ENCODE results near the gene M1AP.

Gene M1AP

DNA sequence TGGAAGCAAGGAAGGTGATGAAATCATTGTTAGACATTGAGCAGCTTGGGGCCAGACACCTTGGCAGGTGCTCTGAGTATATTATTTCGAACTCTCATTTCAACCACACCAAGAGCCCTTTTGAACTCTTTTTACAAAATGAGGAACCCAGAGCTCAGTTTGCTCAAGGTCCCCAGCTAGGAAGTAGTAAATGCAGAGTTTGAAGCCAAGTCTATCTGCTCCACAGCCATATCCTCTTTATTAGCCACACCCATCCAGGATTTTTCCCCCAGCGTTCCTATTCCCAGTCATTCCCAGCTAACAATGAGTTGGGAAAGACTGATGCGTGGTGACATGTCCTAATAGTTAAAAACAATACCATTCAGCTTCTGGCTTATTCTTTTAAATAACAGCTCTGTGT is 46.2 kb upstream of the M1AP start:
- Histone ChIP-seq H3K4me3 (ENCODE audit: low read length) (no peak overlapping the region), H3K79me2 (ENCODE audit: control insufficient read depth, low read length) (no peaks in the 10 kb centered on the region), H3K4me1 (ENCODE audit: control insufficient read depth, low read length) (no peaks in the 10 kb centered on the region), H3K9me2 (replicated peaks; ENCODE audit: control insufficient read depth, low read length) (no peaks in the 10 kb centered on the region), H3K27me3 (ENCODE audit: control insufficient read depth, low read length) (peaks cover 41% of the 10 kb centered on the region), H3K27ac (ENCODE audit: low read depth, low read length) (no peak overlapping the region), H3K36me3 (ENCODE audit: control insufficient read depth, low read length) (no peaks in the 10 kb centered on the region), H3K4me2 (ENCODE audit: low read length) (no peak overlapping the region), H3K9me3 (ENCODE audit: control insufficient read depth, insufficient read depth, low read length) (no peaks in the 10 kb centered on the region), H3F3A (ENCODE audit: control insufficient read depth, insufficient read depth) (no peaks in the 10 kb centered on the region), H4K20me1 (ENCODE audit: control insufficient read depth, insufficient read depth, low read depth, low read length) (no peaks in the 10 kb centered on the region)
- TF ChIP-seq EZH2phosphoT487 (IDR thresholded peaks at IDR 0.05; ENCODE audit: borderline replicate concordance, low read length) (no peak), CTCF (IDR thresholded peaks at IDR 0.05; ENCODE audit: low read depth, low read length, poor library complexity, severe bottlenecking) (no peak)

DNA sequence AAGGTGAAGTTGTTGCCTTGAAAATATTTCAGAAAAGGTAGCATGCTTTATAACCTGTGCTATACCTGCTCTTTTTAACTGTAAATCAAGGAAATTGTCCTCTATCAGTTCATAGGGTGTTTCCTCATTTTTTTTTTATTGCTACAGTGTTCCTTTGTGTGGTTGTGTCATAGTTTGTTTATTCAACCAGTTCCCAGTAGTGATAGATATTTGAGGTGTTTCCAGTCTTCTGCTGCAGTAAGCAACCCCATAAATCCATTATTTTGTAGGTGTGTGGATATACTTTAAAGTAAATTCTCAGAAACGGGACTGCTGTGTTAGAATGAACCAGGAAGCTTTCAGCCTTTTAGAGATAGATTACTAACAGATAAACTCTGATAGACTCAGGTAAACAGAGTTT is 45.5 kb upstream of the M1AP start:
- Histone ChIP-seq H3K4me1 (ENCODE audit: control insufficient read depth, low read length) (no peaks in the 10 kb centered on the region), H3F3A (ENCODE audit: control insufficient read depth, insufficient read depth) (no peaks in the 10 kb centered on the region), H3K4me2 (ENCODE audit: low read length) (no peak overlapping the region), H3K36me3 (ENCODE audit: control insufficient read depth, low read length) (no peaks in the 10 kb centered on the region), H3K27me3 (ENCODE audit: control insufficient read depth, low read length) (peaks cover 43% of the 10 kb centered on the region), H3K9me2 (replicated peaks; ENCODE audit: control insufficient read depth, low read length) (no peaks in the 10 kb centered on the region), H3K27ac (ENCODE audit: low read depth, low read length) (no peak overlapping the region), H3K9me3 (ENCODE audit: control insufficient read depth, insufficient read depth, low read length) (no peaks in the 10 kb centered on the region), H4K20me1 (ENCODE audit: control insufficient read depth, insufficient read depth, low read depth, low read length) (no peaks in the 10 kb centered on the region), H3K4me3 (ENCODE audit: low read length) (no peak overlapping the region), H3K79me2 (ENCODE audit: control insufficient read depth, low read length) (no peaks in the 10 kb centered on the region)
- TF ChIP-seq CTCF (IDR thresholded peaks at IDR 0.05; ENCODE audit: low read depth, low read length, poor library complexity, severe bottlenecking) (no peak), EZH2phosphoT487 (IDR thresholded peaks at IDR 0.05; ENCODE audit: borderline replicate concordance, low read length) (no peak)

- Histone ChIP-seq H3K27ac (ENCODE audit: low read depth, low read length) (no peak overlapping the region), H3K79me2 (ENCODE audit: control insufficient read depth, low read length) (no peaks in the 10 kb centered on the region), H3K36me3 (ENCODE audit: control insufficient read depth, low read length) (no peaks in the 10 kb centered on the region), H3K9me3 (ENCODE audit: control insufficient read depth, insufficient read depth, low read length) (no peaks in the 10 kb centered on the region), H3K9me2 (replicated peaks; ENCODE audit: control insufficient read depth, low read length) (no peaks in the 10 kb centered on the region), H3F3A (ENCODE audit: control insufficient read depth, insufficient read depth) (no peaks in the 10 kb centered on the region), H3K4me2 (ENCODE audit: low read length) (no peak overlapping the region), H3K4me1 (ENCODE audit: control insufficient read depth, low read length) (no peaks in the 10 kb centered on the region), H3K27me3 (ENCODE audit: control insufficient read depth, low read length) (peaks cover 40% of the 10 kb centered on the region), H4K20me1 (ENCODE audit: control insufficient read depth, insufficient read depth, low read depth, low read length) (no peaks in the 10 kb centered on the region), H3K4me3 (ENCODE audit: low read length) (no peak overlapping the region)
- TF ChIP-seq EZH2phosphoT487 (IDR thresholded peaks at IDR 0.05; ENCODE audit: borderline replicate concordance, low read length) (no peak), CTCF (IDR thresholded peaks at IDR 0.05; ENCODE audit: low read depth, low read length, poor library complexity, severe bottlenecking) (no peak)
These were observed 45.1 kb upstream of the M1AP start for GRCh38 chr2:74693213-74693612.

DNA sequence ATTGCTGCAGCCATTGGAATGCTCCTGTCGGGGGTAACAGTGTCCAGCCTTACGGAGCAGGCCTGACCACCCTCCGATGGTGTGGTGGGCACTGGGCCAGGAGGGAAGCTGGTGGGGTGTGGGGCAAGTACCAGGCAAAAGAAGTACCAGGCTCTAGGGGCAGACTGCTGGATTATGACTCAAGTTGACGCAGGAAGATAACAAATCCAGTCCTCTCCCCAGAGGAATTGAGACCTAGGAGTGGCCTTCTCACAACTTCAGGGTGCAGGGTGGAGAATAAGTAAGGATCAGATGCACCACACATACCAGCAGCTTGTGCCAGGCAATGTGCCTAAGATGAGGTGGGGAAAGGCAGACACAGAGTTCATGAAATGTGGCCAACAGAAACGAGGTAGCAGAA is 43.8 kb upstream of the M1AP start:
- Histone ChIP-seq H4K20me1 (ENCODE audit: control insufficient read depth, insufficient read depth, low read depth, low read length) (no peaks in the 10 kb centered on the region), H3F3A (ENCODE audit: control insufficient read depth, insufficient read depth) (no peaks in the 10 kb centered on the region), H3K4me1 (ENCODE audit: control insufficient read depth, low read length) (no peaks in the 10 kb centered on the region), H3K36me3 (ENCODE audit: control insufficient read depth, low read length) (no peaks in the 10 kb centered on the region), H3K4me3 (ENCODE audit: low read length) (no peak overlapping the region), H3K27me3 (ENCODE audit: control insufficient read depth, low read length) (peaks cover 32% of the 10 kb centered on the region), H3K4me2 (ENCODE audit: low read length) (no peak overlapping the region), H3K27ac (ENCODE audit: low read depth, low read length) (no peak overlapping the region), H3K9me2 (replicated peaks; ENCODE audit: control insufficient read depth, low read length) (no peaks in the 10 kb centered on the region), H3K79me2 (ENCODE audit: control insufficient read depth, low read length) (no peaks in the 10 kb centered on the region), H3K9me3 (ENCODE audit: control insufficient read depth, insufficient read depth, low read length) (no peaks in the 10 kb centered on the region)
- no peak for TF ChIP-seq CTCF (IDR thresholded peaks at IDR 0.05; ENCODE audit: low read depth, low read length, poor library complexity, severe bottlenecking)
- no peak for TF ChIP-seq EZH2phosphoT487 (IDR thresholded peaks at IDR 0.05; ENCODE audit: borderline replicate concordance, low read length)
